GM11168 (cell line): ENCODE data around the gene GOLGA8O.
"Not testable (repeated sequence)": the region's sequence is repeated elsewhere in the genome, so short reads cannot be mapped to it uniquely, and the experiment has no call there.

Experiments
- in situ Hi-C: fragments of 300-500 bp; cut with MboI; formaldehyde crosslinking; loops from one replicate; pipeline ENCODE4 v1.12.0; 2022; ENCODE audit warnings: low sequenced_read_pairs; ENCODE audit not compliant: unreplicated experiment

Gene GOLGA8O, protein sequence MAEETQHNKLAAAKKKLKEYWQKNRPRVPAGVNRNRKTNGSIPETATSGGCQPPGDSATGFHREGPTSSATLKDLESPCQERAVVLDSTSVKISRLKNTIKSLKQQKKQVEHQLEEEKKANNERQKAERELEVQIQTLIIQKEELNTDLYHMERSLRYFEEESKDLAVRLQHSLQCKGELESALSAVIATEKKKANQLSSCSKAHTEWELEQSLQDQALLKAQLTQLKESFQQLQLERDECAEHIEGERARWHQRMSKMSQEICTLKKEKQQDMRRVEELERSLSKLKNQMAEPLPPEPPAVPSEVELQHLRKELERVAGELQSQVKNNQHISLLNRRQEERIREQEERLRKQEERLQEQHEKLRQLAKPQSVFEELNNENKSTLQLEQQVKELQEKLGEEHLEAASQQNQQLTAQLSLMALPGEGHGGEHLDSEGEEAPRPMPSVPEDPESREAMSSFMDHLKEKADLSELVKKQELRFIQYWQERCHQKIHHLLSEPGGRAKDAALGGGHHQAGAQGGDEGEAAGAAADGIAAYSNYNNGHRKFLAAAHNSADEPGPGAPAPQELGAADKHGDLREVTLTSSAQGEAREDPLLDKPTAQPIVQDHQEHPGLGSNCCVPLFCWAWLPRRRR

GRCh38 chr15:32455534-32455933, at the start of gene GOLGA8O:
Gene GOLGA8O (minus strand): TSS chr15:32455634. CDS start chr15:32455536, 98 bp downstream.
- in situ Hi-C loops, result not testable (repeated sequence)

- in situ Hi-C loops, result not testable (repeated sequence)
Observed at GRCh38 chr15:32504152-32504811, 48.8 kb upstream of the GOLGA8O start.

- in situ Hi-C loops, result not testable (repeated sequence)
Observed at GRCh38 chr15:32502946-32503345, 47.5 kb upstream of the GOLGA8O start.

DNA sequence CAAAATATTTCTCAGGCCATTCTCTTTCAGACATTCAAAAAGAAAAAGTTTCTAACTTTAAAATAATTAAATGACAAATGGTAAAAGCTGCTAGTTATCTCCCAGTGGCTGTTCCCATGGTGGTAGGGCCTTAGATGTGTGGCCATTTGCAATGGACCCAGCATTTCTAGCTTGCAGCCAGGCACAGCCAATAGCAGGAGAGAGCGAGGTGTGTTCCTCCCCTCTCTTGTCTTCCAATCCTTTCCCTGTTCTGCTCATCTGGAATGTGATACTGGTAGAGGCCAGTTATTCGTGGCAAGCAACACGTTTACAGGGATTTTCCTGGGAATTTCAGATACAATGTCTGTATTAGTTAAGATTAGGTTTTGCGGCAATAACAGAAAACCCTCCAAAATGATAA, 37.3 kb upstream of the GOLGA8O start:
- in situ Hi-C loops, result not testable (repeated sequence)

GRCh38 chr15:32486474-32486873, 31.0 kb upstream of the GOLGA8O start:
- in situ Hi-C loops, result not testable (repeated sequence)

GRCh38 chr15:32483377-32483776, 27.9 kb upstream of the GOLGA8O start:
- in situ Hi-C loops, result not testable (repeated sequence)

- in situ Hi-C loops, result not testable (repeated sequence)
Observed at GRCh38 chr15:32481683-32482082, 26.2 kb upstream of the GOLGA8O start.

GRCh38 chr15:32468076-32468475, 12.6 kb upstream of the GOLGA8O start:
- in situ Hi-C loops, result not testable (repeated sequence)

DNA sequence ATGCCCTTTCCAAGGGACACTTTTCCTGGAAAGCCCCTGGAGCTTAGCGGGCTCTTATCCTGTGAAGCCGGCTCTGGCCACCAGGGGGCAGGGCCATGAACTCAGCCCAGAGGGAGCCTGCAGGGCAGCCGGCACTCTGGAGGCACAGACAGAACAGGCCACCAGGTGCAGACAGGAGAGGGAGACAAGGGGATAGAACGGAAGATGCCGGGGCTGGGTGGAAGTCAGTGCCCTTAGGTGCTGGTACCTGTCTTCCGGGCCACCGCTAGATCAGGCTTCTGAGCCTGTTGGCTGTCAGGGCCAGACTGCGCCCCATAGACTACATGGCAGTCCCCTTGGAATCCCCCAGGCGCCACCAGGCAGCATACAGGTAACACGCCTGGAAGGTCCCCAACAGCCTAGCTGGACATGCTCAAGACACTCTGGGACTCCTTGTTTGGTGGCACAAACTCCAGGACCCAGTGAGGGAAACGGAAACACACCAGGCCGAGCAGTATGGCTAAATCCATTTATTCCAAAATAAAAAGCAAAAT, 14.9 kb downstream of the GOLGA8O start:
- in situ Hi-C loops, result not testable (repeated sequence)

DNA sequence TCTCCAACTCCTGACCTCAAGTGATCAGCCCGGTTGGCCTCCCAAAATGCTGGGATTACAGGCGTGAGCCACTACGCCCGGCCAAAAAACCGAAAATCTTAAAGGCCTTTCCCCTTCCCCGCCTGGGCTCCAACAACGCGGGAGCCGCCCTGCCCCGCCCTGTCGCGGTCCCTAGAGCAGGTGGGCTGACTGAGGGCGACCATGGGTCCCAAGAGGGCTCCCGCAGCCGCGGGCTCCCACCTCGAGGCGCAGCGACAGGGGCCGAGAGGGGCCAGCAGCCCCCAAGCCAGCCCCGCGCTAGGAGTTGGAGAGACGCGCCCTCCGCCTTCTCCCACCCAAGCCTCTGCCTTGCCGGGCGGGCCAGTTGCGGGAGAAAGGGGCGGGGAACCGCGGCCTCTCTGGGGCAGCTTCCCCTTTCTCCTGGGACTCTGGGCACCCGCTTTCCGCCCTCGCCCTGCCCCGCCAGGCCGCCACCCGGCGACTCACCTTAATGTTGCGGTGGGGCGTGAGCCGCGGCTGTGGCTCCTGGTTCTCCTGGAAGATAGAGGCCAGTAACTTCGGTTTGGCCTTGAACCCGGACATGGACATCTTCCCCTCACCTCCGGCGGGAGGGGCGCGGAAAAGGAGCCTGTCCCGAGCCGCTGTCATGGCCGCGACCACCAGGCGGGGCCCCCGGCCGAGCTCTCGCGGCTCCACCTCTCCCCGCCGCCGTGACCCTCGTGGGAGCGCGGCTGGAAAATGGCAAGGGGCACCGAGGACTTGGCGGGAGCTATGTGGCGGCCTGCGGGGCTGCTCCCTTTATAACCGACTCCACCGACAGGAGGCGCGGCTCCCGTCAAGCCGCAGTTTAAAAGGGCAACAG, 21.1 kb downstream of the GOLGA8O start:
- in situ Hi-C loops, result not testable (repeated sequence)

DNA sequence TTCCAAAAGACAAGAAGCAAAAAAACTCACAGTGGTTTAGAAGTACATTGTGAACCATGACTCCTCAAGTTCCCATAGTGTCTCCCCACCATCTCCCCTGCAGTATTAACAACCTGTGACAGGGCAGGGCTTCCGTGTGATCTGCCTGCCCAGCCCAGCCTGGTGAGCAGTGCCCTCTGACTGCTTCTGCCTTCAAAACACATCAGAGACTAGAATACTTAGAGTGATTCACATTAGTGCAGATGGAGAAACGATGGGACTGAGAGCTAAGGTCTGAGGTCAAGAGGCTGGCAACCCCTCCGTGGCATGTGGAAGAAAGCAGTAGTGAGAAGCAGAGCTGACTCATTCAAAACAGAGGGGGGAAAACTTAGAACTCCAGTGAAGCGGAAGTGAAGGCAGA, 27.8 kb downstream of the GOLGA8O start:
- in situ Hi-C loops, result not testable (repeated sequence)

- in situ Hi-C loops, result not testable (repeated sequence)
Observed at GRCh38 chr15:32426511-32426910, 28.9 kb downstream of the GOLGA8O start.

- in situ Hi-C loops, result not testable (repeated sequence)
Observed at GRCh38 chr15:32407903-32408302, 47.5 kb downstream of the GOLGA8O start.

GRCh38 chr15:32403192-32403591, 52.2 kb downstream of the GOLGA8O start, which contains the start of gene GOLGA8K:
Gene GOLGA8K (minus strand): TSS chr15:32403292. CDS start chr15:32403194, 98 bp downstream.
- in situ Hi-C loops, result not testable (repeated sequence)

GRCh38 chr15:32396522-32396921, 58.9 kb downstream of the GOLGA8O start:
- in situ Hi-C loops, result not testable (repeated sequence)
